ENCODE data around the gene LRCH4.

LRCH4 gene

GRCh38 chr7:100626055-100626454, 40.1 kb upstream of the LRCH4 start:
- no peak for DNase-seq (ENCODE audit: low read depth)
- H3K4me3 ChIP-seq (ENCODE audit: low read depth, low read length): peak overlapping the region; percentile 53; the same call in 1 of the 2 replicates
- no peak for TF ChIP-seq CTCF (IDR thresholded peaks at IDR 0.05; ENCODE audit: insufficient read depth, low read depth, low read length, missing control alignments)

- no peak for DNase-seq (ENCODE audit: low read depth)
- no peak for TF ChIP-seq CTCF (IDR thresholded peaks at IDR 0.05; ENCODE audit: insufficient read depth, low read depth, low read length, missing control alignments)
- H3K4me3 ChIP-seq (ENCODE audit: low read depth, low read length): no peak overlapping the region
Measured at GRCh38 chr7:100623951-100624824, 38.3 kb upstream of the LRCH4 start.

GRCh38 chr7:100621554-100621953, 35.6 kb upstream of the LRCH4 start:
- TF ChIP-seq CTCF (IDR thresholded peaks at IDR 0.05; ENCODE audit: insufficient read depth, low read depth, low read length, missing control alignments): no peak
- no peak for DNase-seq (ENCODE audit: low read depth)
- no peak overlapping the region for H3K4me3 ChIP-seq (ENCODE audit: low read depth, low read length)

- H3K4me3 ChIP-seq (ENCODE audit: low read depth, low read length): no peak overlapping the region
- DNase-seq (ENCODE audit: low read depth): no peak
- TF ChIP-seq CTCF (IDR thresholded peaks at IDR 0.05; ENCODE audit: insufficient read depth, low read depth, low read length, missing control alignments): no peak
Measured at GRCh38 chr7:100620804-100621203, 34.9 kb upstream of the LRCH4 start.

- no peak for DNase-seq (ENCODE audit: low read depth)
- no peak overlapping the region for H3K4me3 ChIP-seq (ENCODE audit: low read depth, low read length)
- no peak for TF ChIP-seq CTCF (IDR thresholded peaks at IDR 0.05; ENCODE audit: insufficient read depth, low read depth, low read length, missing control alignments)
Measured at GRCh38 chr7:100620239-100620638, 34.3 kb upstream of the LRCH4 start.

- H3K4me3 ChIP-seq (ENCODE audit: low read depth, low read length): no peak overlapping the region
- DNase-seq (ENCODE audit: low read depth): no peak
Measured at GRCh38 chr7:100614308-100614861, 28.5 kb upstream of the LRCH4 start.

More at GRCh38 chr7:100614308-100614861, 28.5 kb upstream of the LRCH4 start:
- TF ChIP-seq CTCF (IDR thresholded peaks at IDR 0.05; ENCODE audit: insufficient read depth, low read depth, low read length, missing control alignments): no peak

Data from GM12865 (cell line).